Endometrial microvascular endothelial cells (primary cell): ENCODE measurements around the gene BARX1. TPM values are rescaled to one million over a fixed set of nuclear protein-coding genes. Genes with fewer than 3 reads are reported as not detected.
"Not testable (repeated sequence)": the region's sequence is repeated elsewhere in the genome, so short reads cannot be mapped to it uniquely, and the experiment has no call there.

ENCODE experiments used
- in situ Hi-C: cut with HindIII; loops from 2 replicates; pipeline ENCODE4 v1.10.0; 2017; ENCODE audit warnings: low sequenced_read_pairs, low pct_unique_long_range_greater_than_20kb; ENCODE audit errors: inconsistent ontology term
- total RNA-seq: library from RNA; depleted of rRNA; stranded (reverse); fragments of >200 nt; gene quantifications from one replicate; pipeline ENCODE4 v1.2.3, GENCODE V29; 2015; ENCODE audit errors: inconsistent ontology term

Gene BARX1
- total RNA-seq, 1 donor from 2014 or later = not detected

GRCh38 chr9:93940951-93941350, 14.2 kb downstream of the BARX1 start:
- in situ Hi-C loops = no loop called here

- in situ Hi-C loops = not testable (repeated sequence)
Measured at GRCh38 chr9:93939589-93939988, 15.6 kb downstream of the BARX1 start.

GRCh38 chr9:93937193-93937592, 18.0 kb downstream of the BARX1 start:
- in situ Hi-C loops = no loop called here

- in situ Hi-C loops = no loop called here
Measured at GRCh38 chr9:93931905-93932304, 23.2 kb downstream of the BARX1 start.

- in situ Hi-C loops = no loop called here
Measured at GRCh38 chr9:93930070-93930469, 25.1 kb downstream of the BARX1 start.

GRCh38 chr9:93929231-93929630, 25.9 kb downstream of the BARX1 start:
- in situ Hi-C loops = no loop called here

- in situ Hi-C loops = no loop called here
Measured at GRCh38 chr9:93922535-93922934, 32.6 kb downstream of the BARX1 start.

- in situ Hi-C loops = no loop called here
Measured at GRCh38 chr9:93920131-93920800, 34.9 kb downstream of the BARX1 start.

- in situ Hi-C loops = no loop called here
Measured at GRCh38 chr9:93918061-93918460, 37.1 kb downstream of the BARX1 start.

- in situ Hi-C loops = no loop called here
Measured at GRCh38 chr9:93917121-93917853, 37.9 kb downstream of the BARX1 start.

GRCh38 chr9:93916358-93916757, 38.8 kb downstream of the BARX1 start:
- in situ Hi-C loops = no loop called here

GRCh38 chr9:93911801-93912554, 43.2 kb downstream of the BARX1 start:
- in situ Hi-C loops = no loop called here

GRCh38 chr9:93911136-93911745, 43.9 kb downstream of the BARX1 start:
- in situ Hi-C loops = no loop called here

- in situ Hi-C loops = no loop called here
Measured at GRCh38 chr9:93910598-93910997, 44.6 kb downstream of the BARX1 start.

GRCh38 chr9:93910196-93910595, 45.0 kb downstream of the BARX1 start:
- in situ Hi-C loops = no loop called here

- in situ Hi-C loops = no loop called here
Measured at GRCh38 chr9:93909242-93909616, 45.9 kb downstream of the BARX1 start.

GRCh38 chr9:93908591-93909241, 46.4 kb downstream of the BARX1 start:
- in situ Hi-C loops = no loop called here

GRCh38 chr9:93907551-93908199, 47.5 kb downstream of the BARX1 start:
- in situ Hi-C loops = no loop called here
